Activated CD4-positive, CD25-positive, alpha-beta regulatory T cell (primary cell): ENCODE data around the gene LHX4.

Source experiments
- DNase-seq, 4 experiments: peaks; one replicate each; lab custom pipeline; 2025; lab: John Stamatoyannopoulos, UW

LHX4 gene

GRCh38 chr1:180227861-180228647 lies 2.0 kb upstream of the LHX4 start:
- DNase-seq, result no peak

GRCh38 chr1:180228648-180229482 lies 1.2 kb upstream of the LHX4 start:
- no peak for DNase-seq

GRCh38 chr1:180230416-180230790 lies 339 bp downstream of the LHX4 start:
- no peak for DNase-seq

- DNase-seq, result no peak
Observed at GRCh38 chr1:180230791-180231505, 884 bp downstream of the LHX4 start.

GRCh38 chr1:180231506-180231921 lies 1.4 kb downstream of the LHX4 start:
- DNase-seq, result no peak

GRCh38 chr1:180231936-180232335 lies 1.9 kb downstream of the LHX4 start:
- DNase-seq, result no peak

GRCh38 chr1:180232521-180233043 lies 2.5 kb downstream of the LHX4 start:
- no peak for DNase-seq

GRCh38 chr1:180233191-180234011 lies 3.3 kb downstream of the LHX4 start:
- no peak for DNase-seq

GRCh38 chr1:180234369-180235076 lies 4.5 kb downstream of the LHX4 start:
- no peak for DNase-seq

GRCh38 chr1:180235077-180235501 lies 5.0 kb downstream of the LHX4 start:
- DNase-seq, result no peak

- no peak for DNase-seq
Observed at GRCh38 chr1:180235502-180236239, 5.6 kb downstream of the LHX4 start.

GRCh38 chr1:180236698-180237509 lies 6.8 kb downstream of the LHX4 start:
- no peak for DNase-seq

GRCh38 chr1:180237869-180238476 lies 7.9 kb downstream of the LHX4 start:
- DNase-seq, result no peak

GRCh38 chr1:180238675-180239074 lies 8.6 kb downstream of the LHX4 start:
- DNase-seq, result no peak

GRCh38 chr1:180239145-180240096 lies 9.4 kb downstream of the LHX4 start:
- DNase-seq, result no peak

GRCh38 chr1:180241716-180242544 lies 11.9 kb downstream of the LHX4 start:
- no peak for DNase-seq
